ENCODE data around the gene NSDHL.
A peak's percentile ranks its signal among the peaks of the same experiment; 100 is the strongest.

DNA sequence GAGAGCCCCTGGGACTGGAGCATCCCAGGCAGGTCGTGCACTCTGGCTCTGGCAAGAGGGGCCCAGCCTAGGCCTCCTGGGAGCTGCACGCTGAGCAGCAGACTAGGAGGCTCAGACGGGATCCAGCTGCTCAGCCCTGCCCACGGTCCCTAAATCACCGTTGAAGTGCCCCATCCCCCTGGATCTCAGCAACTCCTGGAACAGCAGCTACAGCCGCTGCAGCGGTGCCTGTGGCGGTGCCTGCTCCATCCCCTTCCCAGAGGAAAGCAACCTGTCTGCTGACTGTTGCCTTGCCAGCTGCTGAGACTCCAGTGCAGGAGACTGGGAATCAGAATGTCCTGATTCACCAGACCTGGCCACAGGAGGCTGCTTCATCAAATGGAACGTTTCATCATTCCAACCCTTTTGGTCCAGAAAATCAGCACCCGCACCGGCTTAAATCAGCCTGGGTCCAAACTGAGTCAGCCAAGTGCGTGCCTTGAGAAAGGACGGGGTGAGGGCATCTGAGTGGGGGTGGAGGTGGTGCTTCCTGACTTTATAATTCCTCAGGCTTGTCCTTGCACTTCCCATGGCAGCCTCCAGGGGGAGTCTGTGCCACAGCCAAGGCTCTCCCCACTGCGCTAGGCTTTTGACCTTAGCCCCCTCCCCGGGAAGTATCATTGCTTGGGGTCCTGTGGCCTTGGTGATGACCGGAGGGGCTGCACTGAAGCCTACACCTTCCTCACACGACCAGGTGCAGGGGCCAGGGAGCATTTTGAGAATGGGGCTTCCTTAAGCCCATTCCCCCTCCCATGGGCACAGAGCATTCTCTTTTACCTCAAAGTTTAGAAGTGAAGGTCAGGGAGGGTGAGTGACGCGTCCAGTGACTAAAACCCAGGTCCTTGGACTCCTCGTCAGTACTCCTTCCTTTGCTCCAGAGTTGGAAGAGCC is 73.6 kb downstream of the NSDHL start:
- TF ChIP-seq, protein P1, sequence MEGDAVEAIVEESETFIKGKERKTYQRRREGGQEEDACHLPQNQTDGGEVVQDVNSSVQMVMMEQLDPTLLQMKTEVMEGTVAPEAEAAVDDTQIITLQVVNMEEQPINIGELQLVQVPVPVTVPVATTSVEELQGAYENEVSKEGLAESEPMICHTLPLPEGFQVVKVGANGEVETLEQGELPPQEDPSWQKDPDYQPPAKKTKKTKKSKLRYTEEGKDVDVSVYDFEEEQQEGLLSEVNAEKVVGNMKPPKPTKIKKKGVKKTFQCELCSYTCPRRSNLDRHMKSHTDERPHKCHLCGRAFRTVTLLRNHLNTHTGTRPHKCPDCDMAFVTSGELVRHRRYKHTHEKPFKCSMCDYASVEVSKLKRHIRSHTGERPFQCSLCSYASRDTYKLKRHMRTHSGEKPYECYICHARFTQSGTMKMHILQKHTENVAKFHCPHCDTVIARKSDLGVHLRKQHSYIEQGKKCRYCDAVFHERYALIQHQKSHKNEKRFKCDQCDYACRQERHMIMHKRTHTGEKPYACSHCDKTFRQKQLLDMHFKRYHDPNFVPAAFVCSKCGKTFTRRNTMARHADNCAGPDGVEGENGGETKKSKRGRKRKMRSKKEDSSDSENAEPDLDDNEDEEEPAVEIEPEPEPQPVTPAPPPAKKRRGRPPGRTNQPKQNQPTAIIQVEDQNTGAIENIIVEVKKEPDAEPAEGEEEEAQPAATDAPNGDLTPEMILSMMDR (IDR thresholded peaks at IDR 0.05) = peak; percentile 10 to 64 (median 45)
- no peak for TF ChIP-seq POLR2A (IDR thresholded peaks at IDR 0.05)

Measured in testis (tissue), 2 donors.